HL-60 (cell line): ENCODE results near the gene ARHGAP10.

Source experiments
- GABPA ChIP-seq: IDR thresholded peaks from 2 replicates; pipeline ENCODE4 v1.6.1; 2012; ENCODE audit warnings: low read depth
- POLR2AphosphoS5 ChIP-seq: IDR thresholded peaks from 2 replicates; pipeline ENCODE4 v1.6.1; 2012; ENCODE audit warnings: low read depth
- REST ChIP-seq: IDR thresholded peaks from 2 replicates; pipeline ENCODE4 v1.6.1; 2012; ENCODE audit warnings: low read depth; ENCODE audit not compliant: insufficient replicate concordance
- TF ChIP-seq, protein P1 (sequence below): IDR thresholded peaks from one replicate; pipeline ENCODE4 v1.5.1; 2011; ENCODE audit warnings: low read length, control low read depth, inconsistent platforms; ENCODE audit not compliant: insufficient read depth

DNA sequence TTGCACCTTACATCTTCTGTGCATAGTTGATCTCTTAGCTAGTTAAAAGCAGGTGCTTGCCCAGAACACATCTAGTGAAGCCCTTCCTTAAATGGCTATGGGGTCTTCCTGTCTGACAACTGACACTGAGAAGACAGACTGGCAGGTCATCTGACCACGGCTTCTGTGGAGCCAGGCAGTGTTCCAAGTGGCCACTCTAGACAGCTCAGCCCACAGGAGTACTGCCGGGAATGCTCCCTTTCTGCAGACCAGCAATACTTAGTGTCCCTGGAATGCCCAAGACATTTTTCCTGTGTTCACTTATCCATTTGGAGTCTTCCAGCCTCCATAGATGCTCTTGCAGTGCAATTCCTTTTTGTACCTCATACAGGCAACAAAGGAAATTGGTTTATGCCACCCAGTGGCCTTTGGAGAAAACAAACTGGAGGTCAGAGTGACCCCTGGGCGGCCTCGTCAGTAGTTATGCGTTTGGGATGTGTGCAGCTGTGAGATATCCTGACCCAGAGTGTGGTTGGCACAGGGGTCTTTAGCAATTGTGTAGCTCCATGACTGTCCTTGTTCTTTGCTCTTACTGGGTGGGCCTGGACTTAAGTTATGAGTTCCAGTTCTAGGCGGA lies 335.5 kb downstream of the ARHGAP10 start:
- TF ChIP-seq, protein P1, sequence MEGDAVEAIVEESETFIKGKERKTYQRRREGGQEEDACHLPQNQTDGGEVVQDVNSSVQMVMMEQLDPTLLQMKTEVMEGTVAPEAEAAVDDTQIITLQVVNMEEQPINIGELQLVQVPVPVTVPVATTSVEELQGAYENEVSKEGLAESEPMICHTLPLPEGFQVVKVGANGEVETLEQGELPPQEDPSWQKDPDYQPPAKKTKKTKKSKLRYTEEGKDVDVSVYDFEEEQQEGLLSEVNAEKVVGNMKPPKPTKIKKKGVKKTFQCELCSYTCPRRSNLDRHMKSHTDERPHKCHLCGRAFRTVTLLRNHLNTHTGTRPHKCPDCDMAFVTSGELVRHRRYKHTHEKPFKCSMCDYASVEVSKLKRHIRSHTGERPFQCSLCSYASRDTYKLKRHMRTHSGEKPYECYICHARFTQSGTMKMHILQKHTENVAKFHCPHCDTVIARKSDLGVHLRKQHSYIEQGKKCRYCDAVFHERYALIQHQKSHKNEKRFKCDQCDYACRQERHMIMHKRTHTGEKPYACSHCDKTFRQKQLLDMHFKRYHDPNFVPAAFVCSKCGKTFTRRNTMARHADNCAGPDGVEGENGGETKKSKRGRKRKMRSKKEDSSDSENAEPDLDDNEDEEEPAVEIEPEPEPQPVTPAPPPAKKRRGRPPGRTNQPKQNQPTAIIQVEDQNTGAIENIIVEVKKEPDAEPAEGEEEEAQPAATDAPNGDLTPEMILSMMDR: no peak
- no peak for TF ChIP-seq POLR2AphosphoS5
- TF ChIP-seq GABPA: no peak
- TF ChIP-seq REST: no peak
